Measurements from ENCODE around the gene PKHD1.

DNA sequence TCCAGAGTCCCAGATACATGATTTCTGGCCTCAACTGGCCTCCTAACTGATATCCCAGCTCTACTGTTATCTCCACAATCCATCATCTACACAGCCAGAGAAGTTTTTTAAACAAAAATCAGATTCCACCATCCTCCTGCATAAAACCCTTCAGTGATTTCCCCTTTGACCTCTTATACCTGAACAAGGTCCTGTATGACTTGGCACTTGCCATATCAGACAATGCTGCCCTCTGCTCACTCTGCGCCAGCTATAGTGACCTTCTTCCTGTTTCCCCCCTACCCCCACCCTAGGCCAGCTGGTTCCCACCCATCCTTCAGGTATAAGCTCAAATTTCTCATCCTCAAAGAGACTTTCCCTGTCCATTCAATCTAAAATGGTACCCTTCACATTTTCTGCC is 322.2 kb downstream of the PKHD1 start:
- TF ChIP-seq, protein P1, sequence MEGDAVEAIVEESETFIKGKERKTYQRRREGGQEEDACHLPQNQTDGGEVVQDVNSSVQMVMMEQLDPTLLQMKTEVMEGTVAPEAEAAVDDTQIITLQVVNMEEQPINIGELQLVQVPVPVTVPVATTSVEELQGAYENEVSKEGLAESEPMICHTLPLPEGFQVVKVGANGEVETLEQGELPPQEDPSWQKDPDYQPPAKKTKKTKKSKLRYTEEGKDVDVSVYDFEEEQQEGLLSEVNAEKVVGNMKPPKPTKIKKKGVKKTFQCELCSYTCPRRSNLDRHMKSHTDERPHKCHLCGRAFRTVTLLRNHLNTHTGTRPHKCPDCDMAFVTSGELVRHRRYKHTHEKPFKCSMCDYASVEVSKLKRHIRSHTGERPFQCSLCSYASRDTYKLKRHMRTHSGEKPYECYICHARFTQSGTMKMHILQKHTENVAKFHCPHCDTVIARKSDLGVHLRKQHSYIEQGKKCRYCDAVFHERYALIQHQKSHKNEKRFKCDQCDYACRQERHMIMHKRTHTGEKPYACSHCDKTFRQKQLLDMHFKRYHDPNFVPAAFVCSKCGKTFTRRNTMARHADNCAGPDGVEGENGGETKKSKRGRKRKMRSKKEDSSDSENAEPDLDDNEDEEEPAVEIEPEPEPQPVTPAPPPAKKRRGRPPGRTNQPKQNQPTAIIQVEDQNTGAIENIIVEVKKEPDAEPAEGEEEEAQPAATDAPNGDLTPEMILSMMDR (IDR thresholded peaks at IDR 0.05; ENCODE audit: low read length), result no peak
- no peak for TF ChIP-seq EZH2 (IDR thresholded peaks at IDR 0.05; ENCODE audit: borderline replicate concordance, low read length)

Data from OCI-LY1 (cell line).